Mesothelial cell of epicardium (in vitro differentiated cells): ENCODE data around the gene CACNA2D3. TPM values are rescaled to one million over a fixed set of nuclear protein-coding genes. Genes with fewer than 3 reads are reported as not detected.

Experiments used
- DNase-seq, 2 experiments: peaks; one replicate each; pipeline ENCODE4 v3.0.0; 2021; ENCODE audit warnings: low spot score in 2 of 2; ENCODE audit not compliant: unreplicated experiment in 2 of 2
- H3K27ac Mint-ChIP-seq: 2 replicates; pipeline ENCODE4 v1.8.0; 2021; ENCODE audit warnings: mixed read lengths
- H3K27me3 Mint-ChIP-seq: 2 replicates; pipeline ENCODE4 v1.8.0; 2021; ENCODE audit warnings: low read depth, mixed read lengths
- H3K36me3 Mint-ChIP-seq: 2 replicates; pipeline ENCODE4 v1.8.0; 2021; ENCODE audit warnings: mixed read lengths
- H3K4me1 Mint-ChIP-seq: 2 replicates; pipeline ENCODE4 v1.8.0; 2021; ENCODE audit warnings: mixed read lengths
- H3K4me3 Mint-ChIP-seq: 2 replicates; pipeline ENCODE4 v1.8.0; 2021; ENCODE audit warnings: mild to moderate bottlenecking, moderate library complexity, mixed read lengths
- H3K9me3 Mint-ChIP-seq: 2 replicates; pipeline ENCODE4 v1.8.0; 2021; ENCODE audit warnings: mixed read lengths
- CTCF ChIP-seq: fragments of 200-600 bp; sonication (generic); IDR thresholded peaks from one replicate; pipeline ENCODE4 v1.5.0; 2021; ENCODE audit warnings: antibody characterized with exemption; ENCODE audit not compliant: unreplicated experiment
- total RNA-seq: library from RNA; stranded (reverse); gene quantifications from 3 replicates; pipeline ENCODE4 v1.2.1, GENCODE V29; 2021

CACNA2D3 gene
- total RNA-seq, 1 donor from 2014 or later, result 2.3 TPM

GRCh38 chr3:54563501-54564200 lies 441.3 kb downstream of the CACNA2D3 start:
- no peak overlapping the region for H3K27ac Mint-ChIP-seq
- H3K4me3 Mint-ChIP-seq, result no peak overlapping the region
- no peaks in the 10 kb centered on the region for H3K36me3 Mint-ChIP-seq
- H3K4me1 Mint-ChIP-seq, result no peaks in the 10 kb centered on the region
- DNase-seq, result no peak
- H3K9me3 Mint-ChIP-seq, result peaks cover 14% of the 10 kb centered on the region
- H3K27me3 Mint-ChIP-seq, result peaks cover 66% of the 10 kb centered on the region
- TF ChIP-seq CTCF, result no peak

- no peaks in the 10 kb centered on the region for H3K4me1 Mint-ChIP-seq
- peaks cover 14% of the 10 kb centered on the region for H3K9me3 Mint-ChIP-seq
- H3K36me3 Mint-ChIP-seq, result no peaks in the 10 kb centered on the region
- H3K4me3 Mint-ChIP-seq, result no peak overlapping the region
- DNase-seq, result no peak
- H3K27me3 Mint-ChIP-seq, result peaks cover 67% of the 10 kb centered on the region
- no peak overlapping the region for H3K27ac Mint-ChIP-seq
- no peak for TF ChIP-seq CTCF
Measured at GRCh38 chr3:54564374-54564925, 442.1 kb downstream of the CACNA2D3 start.

GRCh38 chr3:54565956-54566355 lies 443.6 kb downstream of the CACNA2D3 start:
- H3K9me3 Mint-ChIP-seq, result peaks cover 8% of the 10 kb centered on the region
- H3K27ac Mint-ChIP-seq, result no peak overlapping the region
- no peak for TF ChIP-seq CTCF
- peaks cover 63% of the 10 kb centered on the region for H3K27me3 Mint-ChIP-seq
- H3K36me3 Mint-ChIP-seq, result no peaks in the 10 kb centered on the region
- no peaks in the 10 kb centered on the region for H3K4me1 Mint-ChIP-seq
- DNase-seq, result no peak
- H3K4me3 Mint-ChIP-seq, result no peak overlapping the region

- Mint-ChIP-seq H3K4me3 (no peak overlapping the region), H3K36me3 (no peaks in the 10 kb centered on the region), H3K4me1 (no peaks in the 10 kb centered on the region), H3K9me3 (no peaks in the 10 kb centered on the region), H3K27me3 (peaks cover 48% of the 10 kb centered on the region), H3K27ac (no peak overlapping the region)
- DNase-seq, result no peak
- TF ChIP-seq CTCF, result no peak
Measured at GRCh38 chr3:54567949-54568348, 445.6 kb downstream of the CACNA2D3 start.

- DNase-seq, result no peak
- peaks cover 2% of the 10 kb centered on the region for H3K4me1 Mint-ChIP-seq
- H3K9me3 Mint-ChIP-seq, result no peaks in the 10 kb centered on the region
- no peak overlapping the region for H3K4me3 Mint-ChIP-seq
- TF ChIP-seq CTCF, result no peak
- peaks cover 38% of the 10 kb centered on the region for H3K27me3 Mint-ChIP-seq
- H3K36me3 Mint-ChIP-seq, result no peaks in the 10 kb centered on the region
- no peak overlapping the region for H3K27ac Mint-ChIP-seq
Measured at GRCh38 chr3:54570008-54570407, 447.7 kb downstream of the CACNA2D3 start.
